Endothelial cell of umbilical vein (primary cell): Measurements from ENCODE around the gene OR1J1. TPM values are rescaled to one million over a fixed set of nuclear protein-coding genes. Genes with fewer than 3 reads are reported as not detected.

Source experiments
- BruUV-seq: library from RNA; stranded (reverse); fragments of 400-500 nt; replicated peaks from 2 replicates; lab custom pipeline; 2021; lab: Mats Ljungman, UMichigan
- CTCF ChIA-PET: fragments of 300-600, 350-600 bp; sonication (Branson Sonifier 250); formaldehyde crosslinking; loops from one replicate; lab custom pipeline; 2021; ENCODE audit warnings: antibody characterized with exemption, inconsistent platforms; lab: Charles Lee
- POLR2A ChIA-PET: fragments of 300-600, 350-600 bp; sonication (Branson Sonifier 250); formaldehyde crosslinking; loops from one replicate; lab custom pipeline; 2021; ENCODE audit warnings: antibody characterized with exemption, inconsistent platforms; lab: Charles Lee
- DNase-seq: peaks from one replicate; pipeline ENCODE4 v3.0.0-alpha.2; 2011; ENCODE audit warnings: low read depth, low spot score
- FAIRE-seq: peaks from 2 replicates; lab custom pipeline; 2011; peaks lifted over from hg19 to GRCh38; lab: Jason Lieb, UNC
- H2AFZ ChIP-seq: 2 replicates; pipeline ENCODE4 v1.6.0; 2012; ENCODE audit warnings: low read depth, low read length, control low read depth, inconsistent platforms
- H3K27ac ChIP-seq: 2 replicates; pipeline ENCODE4 v1.5.1; 2011; ENCODE audit warnings: low read depth, mild to moderate bottlenecking, control low read depth, low read length, moderate library complexity; ENCODE audit not compliant: insufficient read depth
- H3K27me3 ChIP-seq, 2 experiments: 2 replicates each; pipeline versions ENCODE4 v1.6.0 to v1.6.1; 2011; ENCODE audit warnings: low read length in 2 of 2, mixed read lengths in 1 of 2; ENCODE audit not compliant: control insufficient read depth in 2 of 2, insufficient read depth in 2 of 2
- H3K36me3 ChIP-seq, 2 experiments: 2 replicates in 1 of 2; 3 replicates in 1 of 2; pipeline ENCODE4 v1.5.1; 2011; ENCODE audit warnings: low read length in 2 of 2, mild to moderate bottlenecking in 1 of 2, moderate library complexity in 1 of 2; ENCODE audit not compliant: control insufficient read depth in 2 of 2, insufficient read depth in 2 of 2; ENCODE audit errors: extremely low read depth in 1 of 2
- H3K4me1 ChIP-seq: 3 replicates; pipeline ENCODE4 v1.5.1; 2011; ENCODE audit warnings: mild to moderate bottlenecking, low read length; ENCODE audit not compliant: control insufficient read depth, insufficient read depth; ENCODE audit errors: extremely low read depth
- H3K4me2 ChIP-seq: 2 replicates; pipeline ENCODE4 v1.6.1; 2011; ENCODE audit warnings: low read length, control low read depth, mixed read lengths; ENCODE audit not compliant: insufficient read depth
- H3K4me3 ChIP-seq, 3 experiments: fragments of 200-600 bp in 1 of 3; sonication (generic), shearing (Covaris generic) in 1 of 3; replicated peaks in 1 of 3; 2 replicates each; pipeline ENCODE4 v1.5.1; 2011 to 2016; ENCODE audit warnings: control low read depth in 3 of 3, low read length in 3 of 3, mild to moderate bottlenecking in 2 of 3, inconsistent platforms in 1 of 3, low read depth in 1 of 3, moderate library complexity in 1 of 3; ENCODE audit not compliant: insufficient read depth in 1 of 3
- H3K79me2 ChIP-seq: 2 replicates; pipeline ENCODE4 v1.6.0; 2012; ENCODE audit warnings: low read length, inconsistent platforms; ENCODE audit not compliant: control insufficient read depth, insufficient read depth
- H3K9ac ChIP-seq: replicated peaks from 2 replicates; pipeline ENCODE3; 2011; ENCODE audit warnings: low read length, control low read depth; ENCODE audit not compliant: insufficient read depth; ENCODE audit errors: extremely low read depth
- H3K9me1 ChIP-seq: replicated peaks from 3 replicates; pipeline ENCODE4 v1.6.0; 2011; ENCODE audit warnings: mild to moderate bottlenecking, low read length; ENCODE audit not compliant: control insufficient read depth, insufficient read depth; ENCODE audit errors: extremely low read depth
- H3K9me3 ChIP-seq: replicated peaks from 2 replicates; pipeline ENCODE4 v1.5.1; 2012; ENCODE audit warnings: low read length, inconsistent platforms; ENCODE audit not compliant: control insufficient read depth, insufficient read depth
- H4K20me1 ChIP-seq: replicated peaks from 2 replicates; pipeline ENCODE3; 2011; ENCODE audit warnings: mild to moderate bottlenecking, low read length; ENCODE audit not compliant: control insufficient read depth, insufficient read depth; ENCODE audit errors: extremely low read depth
- CTCF ChIP-seq, 2 donors: IDR thresholded peaks; 1 replicate in 1 of 2; 2 replicates in 1 of 2; pipeline ENCODE4 v1.5.1; 2011; ENCODE audit warnings: low read length in 2 of 2, mild to moderate bottlenecking in 2 of 2, moderate library complexity in 2 of 2, control low read depth in 1 of 2, inconsistent platforms in 1 of 2, low read depth in 1 of 2; ENCODE audit not compliant: insufficient read depth in 1 of 2; ENCODE audit errors: extremely low read depth in 1 of 2
- EZH2 ChIP-seq: IDR thresholded peaks from 2 replicates; pipeline ENCODE4 v1.6.1; 2012; ENCODE audit warnings: borderline replicate concordance, low read depth, mild to moderate bottlenecking, moderate library complexity, low read length, inconsistent platforms; ENCODE audit not compliant: severe bottlenecking
- FOS ChIP-seq: IDR thresholded peaks from 2 replicates; pipeline ENCODE4 v1.6.1; 2011; ENCODE audit warnings: mild to moderate bottlenecking, low read length, moderate library complexity, borderline replicate concordance; ENCODE audit not compliant: insufficient read depth
- GATA2 ChIP-seq: IDR thresholded peaks from 2 replicates; pipeline ENCODE4 v1.7.0; 2011; ENCODE audit warnings: low read depth, mild to moderate bottlenecking, moderate library complexity, mixed read lengths, low read length; ENCODE audit not compliant: insufficient read length, insufficient read depth
- JUN ChIP-seq: IDR thresholded peaks from 2 replicates; pipeline ENCODE4 v1.6.1; 2011; ENCODE audit warnings: borderline replicate concordance, low read depth; ENCODE audit not compliant: insufficient read length, insufficient read depth
- MAX ChIP-seq: IDR thresholded peaks from 2 replicates; pipeline ENCODE4 v1.6.1; 2011; ENCODE audit not compliant: insufficient read depth, insufficient read length
- MYC ChIP-seq: IDR thresholded peaks from one replicate; pipeline ENCODE4 v1.6.1; 2011; ENCODE audit warnings: mild to moderate bottlenecking, low read depth, low read length
- POLR2A ChIP-seq: IDR thresholded peaks from 2 replicates; pipeline ENCODE4 v1.6.1; 2012; ENCODE audit warnings: low read depth, mild to moderate bottlenecking, control low read depth, low read length
- POLR2AphosphoS5 ChIP-seq: IDR thresholded peaks from 2 replicates; pipeline ENCODE4 v1.6.1; 2012; ENCODE audit warnings: low read depth, mild to moderate bottlenecking, control low read depth, low read length, moderate library complexity; ENCODE audit not compliant: insufficient read depth
- dilution Hi-C: fragments of 300-500 bp; cut with MboI; formaldehyde crosslinking; loops from one replicate; pipeline ENCODE4 v1.15.0; 2019; ENCODE audit warnings: low sequenced_read_pairs; ENCODE audit not compliant: extremely low pct_ligation_motif_present
- intact Hi-C: fragments of 100-400 bp; cut with micrococcal nuclease; formaldehyde crosslinking; loops from one replicate; pipeline ENCODE4 v1.10.0; 2022
- polyA plus RNA-seq, 4 experiments: library from polyadenylated mRNA; depleted of rRNA in 3 of 4; stranded (reverse) in 3 of 4; unstranded in 1 of 4; fragments of >200 nt; gene quantifications; 2 replicates each; pipeline versions ENCODE4 v1.2.1 to v1.2.3, GENCODE V29; 2011 to 2012; ENCODE audit warnings: missing spikeins in 1 of 4
- total RNA-seq: library from RNA; stranded (reverse); gene quantifications from 2 replicates; pipeline ENCODE4 v1.2.3, GENCODE V29; 2021

OR1J1 gene
- total and polyA plus RNA-seq, 2 donors (not counting 3 experiments of a cell fraction or from before 2014, with no cell fraction given): not detected

GRCh38 chr9:122456123-122456522 lies 21.6 kb downstream of the OR1J1 start:
- Histone ChIP-seq H3K9ac (no peak overlapping the region), H3K27me3 (peaks cover 7 to 12% of the 10 kb centered on the region in 2 experiments), H3K36me3 (no peaks in the 10 kb centered on the region), H3K27ac (no peak overlapping the region), H3K9me3 (no peaks in the 10 kb centered on the region), H4K20me1 (no peaks in the 10 kb centered on the region), H3K79me2 (no peaks in the 10 kb centered on the region), H3K9me1 (no peaks in the 10 kb centered on the region), H3K4me3 (no peak overlapping the region), H2AFZ (no peak overlapping the region), H3K4me1 (peaks cover 6% of the 10 kb centered on the region), H3K4me2 (no peak overlapping the region)
- ChIA-PET CTCF (interaction anchor here (0.6 to 4.6 kb wide), 9 partner anchors 8 to 357 kb away, joined by 3 to 56 read pairs (median 8); no protein-coding TSS in a partner anchor), POLR2A (no interaction called here)
- TF ChIP-seq CTCF (IDR thresholded peaks at IDR 0.05; ENCODE audit: extremely low read depth in 1 of 2, insufficient read depth in 1 of 2, low read depth in 1 of 2, low read length in 2 of 2) (no peak), EZH2 (no peak), POLR2AphosphoS5 (no peak), MAX (no peak), MYC (no peak), POLR2A (no peak), FOS (no peak), JUN (no peak), GATA2 (no peak)
- intact Hi-C loops: loop anchor here (10.0 kb wide), 1 partner anchor 201 kb away; no protein-coding TSS in a partner anchor
- dilution Hi-C loops: no loop called here
- no peak for FAIRE-seq
- BruUV-seq: no TSS peak
- no peak for DNase-seq
